ENCODE measurements around the gene SPATS2L.

Gene SPATS2L

GRCh38 chr2:200297100-200297499, 9.4 kb upstream of the SPATS2L start:
- no peak for DNase-seq (ENCODE audit: low read depth)

GRCh38 chr2:200297989-200298388, 8.5 kb upstream of the SPATS2L start:
- no peak for DNase-seq (ENCODE audit: low read depth)

GRCh38 chr2:200298816-200299215, 7.7 kb upstream of the SPATS2L start:
- DNase-seq (ENCODE audit: low read depth), result no peak

- DNase-seq (ENCODE audit: low read depth), result no peak
Measured at GRCh38 chr2:200300065-200300464, 6.4 kb upstream of the SPATS2L start.

GRCh38 chr2:200300638-200301314, 5.7 kb upstream of the SPATS2L start:
- DNase-seq (ENCODE audit: low read depth), result no peak

GRCh38 chr2:200301953-200302858, 4.3 kb upstream of the SPATS2L start:
- DNase-seq (ENCODE audit: low read depth), result no peak

- DNase-seq (ENCODE audit: low read depth), result no peak
Measured at GRCh38 chr2:200302940-200303727, 3.4 kb upstream of the SPATS2L start.

GRCh38 chr2:200305797-200306195, 697 bp upstream of the SPATS2L start:
- DNase-seq (ENCODE audit: low read depth), result no peak

GRCh38 chr2:200306931-200307723, 634 bp downstream of the SPATS2L start:
- DNase-seq (ENCODE audit: low read depth), result no peak

GRCh38 chr2:200307724-200308545, 1.4 kb downstream of the SPATS2L start:
- DNase-seq (ENCODE audit: low read depth), result no peak

GRCh38 chr2:200308546-200309295, 2.2 kb downstream of the SPATS2L start:
- DNase-seq (ENCODE audit: low read depth), result no peak

- DNase-seq (ENCODE audit: low read depth), result no peak
Measured at GRCh38 chr2:200309296-200310049, 3.0 kb downstream of the SPATS2L start.

GRCh38 chr2:200310545-200310971, 4.1 kb downstream of the SPATS2L start:
- no peak for DNase-seq (ENCODE audit: low read depth)

GRCh38 chr2:200311139-200311538, 4.6 kb downstream of the SPATS2L start:
- no peak for DNase-seq (ENCODE audit: low read depth)

GRCh38 chr2:200314976-200315567, 8.6 kb downstream of the SPATS2L start:
- no peak for DNase-seq (ENCODE audit: low read depth)

- no peak for DNase-seq (ENCODE audit: low read depth)
Measured at GRCh38 chr2:200317975-200318374, 11.5 kb downstream of the SPATS2L start.

GRCh38 chr2:200318940-200319435, 12.5 kb downstream of the SPATS2L start:
- DNase-seq (ENCODE audit: low read depth), result no peak

GRCh38 chr2:200319548-200320337, 13.2 kb downstream of the SPATS2L start:
- DNase-seq (ENCODE audit: low read depth), result no peak

All from stimulated activated CD8-positive, alpha-beta memory T cell treated with anti-CD3 and anti-CD28 coated beads, Interleukin-7, amount 100 ng/mL, for 24 hours (primary cell).